ENCODE results near the gene YAP1. TPM values are rescaled to one million over a fixed set of nuclear protein-coding genes. Genes with fewer than 3 reads are reported as not detected.

Gene YAP1
- total RNA-seq, 2 experiments from 2014 or later, result 0.04 to 0.06 TPM

DNA sequence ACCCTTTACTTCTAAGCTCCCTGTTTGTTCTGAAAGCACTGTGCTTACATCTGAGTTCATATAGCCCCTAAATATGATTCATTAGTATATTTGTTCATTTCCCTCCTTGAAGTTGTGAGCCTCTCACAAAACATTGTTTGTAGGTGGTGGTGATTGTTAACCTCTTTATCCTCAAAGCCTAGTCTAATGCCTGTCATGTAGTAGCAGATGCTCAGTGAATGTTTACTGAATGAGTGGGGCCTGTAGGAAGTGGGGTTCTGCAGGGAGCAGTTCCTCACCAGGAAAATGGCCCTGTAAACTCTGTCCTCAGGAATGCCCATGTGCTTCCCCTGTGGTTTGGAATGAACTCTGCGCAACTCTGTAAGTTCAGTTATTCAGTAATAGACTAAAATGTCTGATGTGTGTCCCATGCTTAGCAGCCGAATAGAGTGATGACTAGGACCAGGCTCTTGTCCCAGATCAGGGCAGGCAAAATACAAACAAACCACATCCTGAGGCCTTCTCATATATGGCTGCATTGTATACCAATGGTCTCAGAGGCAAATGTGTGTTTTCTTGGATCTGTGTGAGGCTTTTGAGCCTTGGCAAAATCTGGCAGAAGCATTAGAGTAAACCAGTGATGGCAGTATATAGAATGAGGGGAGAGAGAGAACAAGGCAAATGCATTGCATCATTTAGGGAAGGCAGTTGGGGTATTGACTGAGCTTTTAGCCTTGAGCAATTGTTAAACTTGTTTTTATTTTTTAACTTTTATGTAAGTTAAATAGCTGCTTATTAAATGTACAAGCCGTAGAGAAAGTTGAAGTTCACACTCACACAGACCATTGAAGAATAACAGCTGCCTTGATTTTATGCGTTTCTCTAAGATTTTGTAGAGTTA, 115.7 kb downstream of the YAP1 start:
- no peak overlapping the region for H3K27ac Mint-ChIP-seq
- H3K36me3 Mint-ChIP-seq, result no peaks in the 10 kb centered on the region
- no peaks in the 10 kb centered on the region for H3K4me1 Mint-ChIP-seq
- H3K9me3 Mint-ChIP-seq, result no peaks in the 10 kb centered on the region
- no peak for DNase-seq
- peaks cover 4% of the 10 kb centered on the region for H3K27me3 Mint-ChIP-seq
- H3K4me3 Mint-ChIP-seq, result no peak overlapping the region

DNA sequence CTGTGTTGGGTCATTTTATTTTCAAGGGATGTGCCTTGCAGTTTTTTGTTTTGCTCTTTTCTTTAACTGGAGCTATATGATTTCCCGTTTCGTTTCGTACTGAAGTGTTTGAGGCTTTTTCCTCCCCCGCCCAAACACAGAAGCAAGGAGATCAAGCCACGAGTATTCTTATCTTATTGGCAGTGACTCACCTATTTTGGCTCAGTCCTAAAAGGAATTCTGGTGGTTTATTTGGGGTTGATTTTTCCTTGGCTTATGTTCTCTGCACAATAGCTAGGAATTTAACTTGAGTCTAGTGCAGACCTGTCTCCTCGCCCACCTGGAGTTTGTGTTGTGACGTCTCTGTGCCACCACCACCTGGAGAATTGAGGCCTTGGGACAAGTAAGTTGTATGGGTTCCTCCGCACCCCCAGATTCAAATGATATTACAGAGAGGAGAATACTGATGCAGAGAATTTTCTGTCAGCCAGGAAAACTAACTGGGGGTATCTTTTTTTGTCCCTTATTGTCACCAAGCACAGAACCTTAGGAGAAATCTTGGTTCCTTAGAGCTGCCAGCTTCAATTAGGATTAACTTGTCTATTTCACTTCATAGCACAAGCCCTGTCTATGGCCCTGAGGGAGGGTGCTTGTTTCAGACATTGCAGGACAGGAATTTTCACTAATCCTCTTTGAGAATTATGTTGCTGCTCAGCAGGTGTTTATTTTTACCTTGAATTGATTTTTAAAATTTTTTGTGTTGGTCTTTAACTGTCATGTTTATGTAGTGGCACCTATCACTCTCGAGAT, 116.6 kb downstream of the YAP1 start:
- DNase-seq, result no peak
- H3K4me3 Mint-ChIP-seq, result no peak overlapping the region
- no peaks in the 10 kb centered on the region for H3K9me3 Mint-ChIP-seq
- no peak overlapping the region for H3K27ac Mint-ChIP-seq
- H3K27me3 Mint-ChIP-seq, result peaks cover 12% of the 10 kb centered on the region
- H3K4me1 Mint-ChIP-seq, result no peaks in the 10 kb centered on the region
- no peaks in the 10 kb centered on the region for H3K36me3 Mint-ChIP-seq

DNA sequence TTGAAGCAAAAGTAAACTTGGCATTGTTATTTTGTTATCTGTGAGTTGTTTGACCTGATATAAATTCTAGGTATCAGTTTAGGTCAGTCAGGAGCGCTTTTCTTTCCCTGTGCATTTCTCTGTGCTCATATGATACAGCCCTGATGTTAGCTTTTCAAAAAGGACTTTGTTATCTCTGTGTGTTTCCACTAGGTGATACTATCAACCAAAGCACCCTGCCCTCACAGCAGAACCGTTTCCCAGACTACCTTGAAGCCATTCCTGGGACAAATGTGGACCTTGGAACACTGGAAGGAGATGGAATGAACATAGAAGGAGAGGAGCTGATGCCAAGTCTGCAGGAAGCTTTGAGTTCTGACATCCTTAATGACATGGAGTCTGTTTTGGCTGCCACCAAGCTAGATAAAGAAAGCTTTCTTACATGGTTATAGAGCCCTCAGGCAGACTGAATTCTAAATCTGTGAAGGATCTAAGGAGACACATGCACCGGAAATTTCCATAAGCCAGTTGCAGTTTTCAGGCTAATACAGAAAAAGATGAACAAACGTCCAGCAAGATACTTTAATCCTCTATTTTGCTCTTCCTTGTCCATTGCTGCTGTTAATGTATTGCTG, 119.4 kb downstream of the YAP1 start:
- Mint-ChIP-seq H3K27me3 (peaks cover 14% of the 10 kb centered on the region), H3K4me1 (no peaks in the 10 kb centered on the region), H3K27ac (no peak overlapping the region), H3K9me3 (no peaks in the 10 kb centered on the region), H3K4me3 (no peak overlapping the region), H3K36me3 (no peaks in the 10 kb centered on the region)
- DNase-seq, result no peak

DNA sequence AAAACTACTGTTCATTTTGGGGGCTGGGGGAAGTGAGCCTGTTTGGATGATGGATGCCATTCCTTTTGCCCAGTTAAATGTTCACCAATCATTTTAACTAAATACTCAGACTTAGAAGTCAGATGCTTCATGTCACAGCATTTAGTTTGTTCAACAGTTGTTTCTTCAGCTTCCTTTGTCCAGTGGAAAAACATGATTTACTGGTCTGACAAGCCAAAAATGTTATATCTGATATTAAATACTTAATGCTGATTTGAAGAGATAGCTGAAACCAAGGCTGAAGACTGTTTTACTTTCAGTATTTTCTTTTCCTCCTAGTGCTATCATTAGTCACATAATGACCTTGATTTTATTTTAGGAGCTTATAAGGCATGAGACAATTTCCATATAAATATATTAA, 119.9 kb downstream of the YAP1 start:
- no peak overlapping the region for H3K27ac Mint-ChIP-seq
- peaks cover 19% of the 10 kb centered on the region for H3K27me3 Mint-ChIP-seq
- no peaks in the 10 kb centered on the region for H3K36me3 Mint-ChIP-seq
- DNase-seq, result no peak
- H3K4me1 Mint-ChIP-seq, result no peaks in the 10 kb centered on the region
- no peaks in the 10 kb centered on the region for H3K9me3 Mint-ChIP-seq
- H3K4me3 Mint-ChIP-seq, result no peak overlapping the region

DNA sequence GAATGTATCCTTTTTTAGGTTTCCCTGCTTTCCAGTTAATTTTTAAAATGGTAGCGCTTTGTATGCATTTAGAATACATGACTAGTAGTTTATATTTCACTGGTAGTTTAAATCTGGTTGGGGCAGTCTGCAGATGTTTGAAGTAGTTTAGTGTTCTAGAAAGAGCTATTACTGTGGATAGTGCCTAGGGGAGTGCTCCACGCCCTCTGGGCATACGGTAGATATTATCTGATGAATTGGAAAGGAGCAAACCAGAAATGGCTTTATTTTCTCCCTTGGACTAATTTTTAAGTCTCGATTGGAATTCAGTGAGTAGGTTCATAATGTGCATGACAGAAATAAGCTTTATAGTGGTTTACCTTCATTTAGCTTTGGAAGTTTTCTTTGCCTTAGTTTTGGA, 120.7 kb downstream of the YAP1 start:
- Mint-ChIP-seq H3K4me3 (no peak overlapping the region), H3K36me3 (no peaks in the 10 kb centered on the region), H3K9me3 (no peaks in the 10 kb centered on the region), H3K4me1 (no peaks in the 10 kb centered on the region), H3K27me3 (peaks cover 23% of the 10 kb centered on the region), H3K27ac (no peak overlapping the region)
- DNase-seq, result no peak

DNA sequence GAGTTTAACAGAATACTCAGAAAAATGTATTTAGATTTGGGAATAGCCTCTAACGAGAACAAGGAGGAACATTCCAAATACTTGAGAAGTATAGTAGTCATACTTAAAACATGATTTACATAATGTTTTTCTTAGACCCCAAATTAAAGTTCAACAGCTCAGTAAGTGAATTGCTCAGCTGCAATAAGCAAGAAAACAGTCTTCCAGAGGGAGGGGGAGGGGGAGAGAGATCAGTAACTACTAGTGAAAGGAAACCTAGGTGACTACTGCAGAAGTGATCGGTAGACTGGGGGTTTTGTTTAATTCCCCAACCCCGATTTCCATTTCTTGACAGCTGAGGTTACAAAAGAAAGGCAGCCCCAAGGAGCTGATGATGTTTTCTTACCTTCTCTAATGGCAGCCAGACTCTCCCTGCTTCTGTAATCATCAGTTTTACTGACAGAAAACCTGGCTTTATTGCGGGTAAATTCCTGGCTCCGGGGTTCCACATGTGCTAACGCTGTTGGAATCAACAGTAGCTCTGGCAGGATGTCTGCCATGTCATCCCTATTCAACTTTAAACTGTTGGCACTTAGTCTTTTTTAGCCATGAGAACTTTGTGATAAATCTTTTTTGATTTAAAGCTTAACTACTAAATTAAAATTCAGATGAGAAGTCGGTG, 124.7 kb downstream of the YAP1 start:
- no peak for DNase-seq
- H3K9me3 Mint-ChIP-seq, result no peaks in the 10 kb centered on the region
- no peak overlapping the region for H3K27ac Mint-ChIP-seq
- H3K4me3 Mint-ChIP-seq, result no peak overlapping the region
- no peaks in the 10 kb centered on the region for H3K4me1 Mint-ChIP-seq
- peaks cover 38% of the 10 kb centered on the region for H3K27me3 Mint-ChIP-seq
- no peaks in the 10 kb centered on the region for H3K36me3 Mint-ChIP-seq

DNA sequence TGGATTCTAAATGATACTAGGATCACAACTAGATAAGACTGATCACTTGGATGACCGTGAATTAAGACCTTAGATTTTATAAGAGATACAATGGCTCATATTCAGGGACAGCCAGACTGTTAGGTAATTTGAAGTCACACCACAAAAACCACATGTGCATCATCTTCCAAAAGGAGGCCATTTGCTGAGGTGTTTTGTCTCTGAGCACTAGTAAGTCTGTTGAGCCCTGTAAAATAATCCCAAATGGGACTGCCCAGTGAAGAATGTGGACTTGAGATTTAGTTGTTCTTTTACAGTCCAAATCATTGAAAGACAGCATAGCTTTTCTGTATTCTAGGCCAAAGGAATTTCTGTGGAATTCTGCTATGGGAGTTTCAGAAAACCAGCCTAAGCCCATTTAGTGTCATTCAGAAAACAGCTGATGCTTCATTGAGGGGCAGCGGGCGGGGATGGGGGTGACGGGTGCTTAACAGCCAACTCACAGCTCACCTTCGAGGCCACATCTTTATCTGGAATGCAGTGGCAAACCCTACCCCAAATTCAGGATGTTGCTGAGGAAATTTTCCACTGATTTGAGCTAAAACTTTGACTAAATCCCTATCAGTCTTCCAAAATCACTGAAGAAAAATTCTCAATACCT, 127.0 kb downstream of the YAP1 start:
- Mint-ChIP-seq H3K4me1 (no peaks in the 10 kb centered on the region), H3K27me3 (peaks cover 26% of the 10 kb centered on the region), H3K36me3 (no peaks in the 10 kb centered on the region), H3K4me3 (no peak overlapping the region), H3K9me3 (no peaks in the 10 kb centered on the region), H3K27ac (no peak overlapping the region)
- no peak for DNase-seq

- Mint-ChIP-seq H3K27me3 (peaks cover 26% of the 10 kb centered on the region), H3K4me1 (no peaks in the 10 kb centered on the region), H3K27ac (no peak overlapping the region), H3K36me3 (no peaks in the 10 kb centered on the region), H3K9me3 (no peaks in the 10 kb centered on the region), H3K4me3 (no peak overlapping the region)
- DNase-seq, result no peak
Observed at GRCh38 chr11:102238391-102238821, 128.2 kb downstream of the YAP1 start.

- Mint-ChIP-seq H3K9me3 (no peaks in the 10 kb centered on the region), H3K27me3 (peaks cover 25% of the 10 kb centered on the region), H3K27ac (no peak overlapping the region), H3K36me3 (no peaks in the 10 kb centered on the region), H3K4me3 (no peak overlapping the region), H3K4me1 (no peaks in the 10 kb centered on the region)
- no peak for DNase-seq
Observed at GRCh38 chr11:102239448-102239847, 129.2 kb downstream of the YAP1 start.

- peaks cover 21% of the 10 kb centered on the region for H3K27me3 Mint-ChIP-seq
- no peak overlapping the region for H3K27ac Mint-ChIP-seq
- no peaks in the 10 kb centered on the region for H3K4me1 Mint-ChIP-seq
- no peaks in the 10 kb centered on the region for H3K36me3 Mint-ChIP-seq
- H3K9me3 Mint-ChIP-seq, result no peaks in the 10 kb centered on the region
- H3K4me3 Mint-ChIP-seq, result no peak overlapping the region
- DNase-seq, result no peak
Observed at GRCh38 chr11:102239911-102240310, 129.7 kb downstream of the YAP1 start.

GRCh38 chr11:102240502-102240901, 130.3 kb downstream of the YAP1 start:
- Mint-ChIP-seq H3K4me1 (no peaks in the 10 kb centered on the region), H3K9me3 (no peaks in the 10 kb centered on the region), H3K27me3 (peaks cover 19% of the 10 kb centered on the region)

DNA sequence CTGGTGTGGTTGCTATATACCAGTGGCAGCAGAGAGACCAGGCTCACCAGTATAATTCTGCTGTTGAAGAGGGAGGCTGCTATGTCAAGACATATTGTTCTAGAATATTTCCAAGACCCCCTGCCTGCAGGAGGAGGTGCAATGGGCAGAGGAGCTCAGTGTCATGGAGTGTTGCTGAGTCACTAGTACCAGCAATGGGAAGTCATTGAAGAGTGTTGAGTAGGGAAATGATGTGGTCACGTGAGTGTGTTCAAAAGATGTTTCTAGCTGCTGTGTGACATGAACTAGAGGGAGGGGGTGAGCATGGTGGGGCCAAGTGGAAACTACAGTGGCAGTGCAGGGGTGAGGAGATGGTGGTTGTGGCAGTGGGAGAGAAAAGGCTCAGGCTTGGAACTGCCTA, 130.8 kb downstream of the YAP1 start:
- Mint-ChIP-seq H3K36me3 (no peaks in the 10 kb centered on the region), H3K4me3 (no peak overlapping the region), H3K27ac (no peak overlapping the region), H3K9me3 (no peaks in the 10 kb centered on the region), H3K27me3 (peaks cover 14% of the 10 kb centered on the region), H3K4me1 (no peaks in the 10 kb centered on the region)
- no peak for DNase-seq

More at GRCh38 chr11:102240502-102240901, 130.3 kb downstream of the YAP1 start:
- no peaks in the 10 kb centered on the region for H3K36me3 Mint-ChIP-seq
- no peak overlapping the region for H3K4me3 Mint-ChIP-seq
- no peak overlapping the region for H3K27ac Mint-ChIP-seq
- DNase-seq, result no peak

DNA sequence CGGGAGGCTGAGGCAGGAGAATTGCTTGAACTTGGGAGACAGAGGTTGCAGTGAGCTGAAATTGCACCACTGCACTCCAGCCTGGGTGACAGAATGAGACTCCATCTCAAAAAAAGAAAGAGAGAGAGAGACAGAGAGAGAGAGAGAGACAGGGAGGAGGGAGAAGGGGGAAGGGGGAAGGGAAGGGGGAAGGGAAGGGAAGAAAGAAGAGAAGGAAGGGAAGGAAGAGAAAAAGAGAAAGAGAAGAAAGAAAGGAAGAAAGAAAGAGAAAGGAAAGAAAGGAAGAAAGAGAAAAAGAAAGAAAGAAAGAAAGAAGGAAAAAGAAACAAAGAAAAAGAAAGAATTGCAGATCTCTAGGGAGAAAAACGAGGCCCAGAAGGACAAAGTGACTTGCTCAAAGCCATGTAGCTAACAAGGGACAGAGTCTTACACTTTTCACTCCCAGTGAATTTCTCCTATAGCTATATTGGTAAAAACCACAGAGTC, 133.2 kb downstream of the YAP1 start:
- H3K27ac Mint-ChIP-seq, result no peak overlapping the region
- no peaks in the 10 kb centered on the region for H3K36me3 Mint-ChIP-seq
- DNase-seq, result no peak
- no peak overlapping the region for H3K4me3 Mint-ChIP-seq
- H3K4me1 Mint-ChIP-seq, result no peaks in the 10 kb centered on the region
- H3K9me3 Mint-ChIP-seq, result no peaks in the 10 kb centered on the region
- H3K27me3 Mint-ChIP-seq, result no peaks in the 10 kb centered on the region

GRCh38 chr11:102244681-102245409, 134.6 kb downstream of the YAP1 start:
- Mint-ChIP-seq H3K36me3 (no peaks in the 10 kb centered on the region), H3K9me3 (no peaks in the 10 kb centered on the region), H3K27ac (no peak overlapping the region), H3K27me3 (no peaks in the 10 kb centered on the region), H3K4me3 (no peak overlapping the region), H3K4me1 (no peaks in the 10 kb centered on the region)
- DNase-seq, result no peak

Measured in activated naive CD8-positive, alpha-beta T cell treated with anti-CD3 and anti-CD28 coated beads for 36 hours (primary cell).